Progenitor cell of endocrine pancreas (in vitro differentiated cells): ENCODE results near the gene STAC2. TPM values are rescaled to one million over a fixed set of nuclear protein-coding genes. Genes with fewer than 3 reads are reported as not detected.
A peak's percentile ranks its signal among the peaks of the same experiment; 100 is the strongest.

Source experiments
- DNase-seq: peaks from one replicate; pipeline ENCODE4 v3.0.0; 2021; ENCODE audit warnings: low spot score; ENCODE audit not compliant: unreplicated experiment
- H3K27ac Mint-ChIP-seq: 2 replicates; pipeline ENCODE4 v1.8.0; 2021; ENCODE audit warnings: mild to moderate bottlenecking, moderate library complexity, mixed read lengths
- H3K27me3 Mint-ChIP-seq: 2 replicates; pipeline ENCODE4 v1.8.0; 2021; ENCODE audit warnings: mixed read lengths
- H3K36me3 Mint-ChIP-seq: 2 replicates; pipeline ENCODE4 v1.8.0; 2022; ENCODE audit warnings: mixed read lengths; ENCODE audit not compliant: insufficient read depth
- H3K4me1 Mint-ChIP-seq: 2 replicates; pipeline ENCODE4 v1.8.0; 2021; ENCODE audit warnings: low read depth, mixed read lengths
- H3K4me3 Mint-ChIP-seq: 2 replicates; pipeline ENCODE4 v1.8.0; 2021; ENCODE audit warnings: low read depth, mild to moderate bottlenecking, moderate library complexity, mixed read lengths
- H3K9me3 Mint-ChIP-seq: 2 replicates; pipeline ENCODE4 v1.8.0; 2021; ENCODE audit warnings: low read depth, mixed read lengths
- CTCF ChIP-seq: fragments of 200-600 bp; sonication (generic); IDR thresholded peaks from one replicate; pipeline ENCODE4 v1.5.0; 2021; ENCODE audit warnings: antibody characterized with exemption, mild to moderate bottlenecking; ENCODE audit not compliant: unreplicated experiment
- total RNA-seq: library from RNA; stranded (reverse); gene quantifications from 2 replicates; pipeline ENCODE4 v1.2.1, GENCODE V29; 2021

STAC2 gene
- total RNA-seq, 1 donor from 2014 or later, result not detected

- DNase-seq, result no peak
- Mint-ChIP-seq H3K27me3 (peaks cover 59% of the 10 kb centered on the region), H3K36me3 (peaks cover 1% of the 10 kb centered on the region), H3K4me3 (no peak overlapping the region), H3K9me3 (no peaks in the 10 kb centered on the region), H3K27ac (no peak overlapping the region), H3K4me1 (peaks cover 1% of the 10 kb centered on the region)
- no peak for TF ChIP-seq CTCF
These were observed 18.4 kb upstream of the STAC2 start for GRCh38 chr17:39244016-39244599.

DNA sequence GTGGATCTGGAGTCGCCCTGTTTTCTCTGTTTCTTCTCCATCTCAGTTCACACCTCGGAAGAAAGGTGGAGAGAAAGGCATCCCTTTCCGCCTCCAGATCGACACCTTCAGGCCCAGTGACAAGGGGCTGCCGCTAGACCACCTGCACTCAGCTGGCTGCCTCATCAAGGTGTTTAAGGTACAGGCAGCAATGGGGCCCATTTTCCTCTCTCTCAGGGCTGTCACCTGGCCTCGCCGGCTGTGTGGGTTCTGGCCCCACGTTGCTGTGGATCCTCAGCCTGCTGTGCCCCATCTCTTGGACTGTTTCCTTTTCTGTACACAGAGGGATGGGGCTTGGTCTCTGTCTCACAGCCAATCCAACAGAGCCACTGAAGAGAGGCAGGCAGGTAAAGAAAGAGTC is 17.4 kb upstream of the STAC2 start:
- H3K9me3 Mint-ChIP-seq, result no peaks in the 10 kb centered on the region
- H3K27ac Mint-ChIP-seq, result no peak overlapping the region
- DNase-seq, result no peak
- H3K4me1 Mint-ChIP-seq, result peaks cover 1% of the 10 kb centered on the region
- H3K36me3 Mint-ChIP-seq, result no peaks in the 10 kb centered on the region
- H3K27me3 Mint-ChIP-seq, result peaks cover 57% of the 10 kb centered on the region
- no peak overlapping the region for H3K4me3 Mint-ChIP-seq
- TF ChIP-seq CTCF, result no peak

GRCh38 chr17:39240631-39241030 is 14.9 kb upstream of the STAC2 start:
- no peak for DNase-seq
- Mint-ChIP-seq H3K9me3 (no peaks in the 10 kb centered on the region), H3K27ac (no peak overlapping the region), H3K4me1 (peaks cover 1% of the 10 kb centered on the region), H3K4me3 (no peak overlapping the region), H3K27me3 (peaks cover 44% of the 10 kb centered on the region), H3K36me3 (no peaks in the 10 kb centered on the region)
- TF ChIP-seq CTCF, result no peak

- Mint-ChIP-seq H3K4me3 (no peak overlapping the region), H3K4me1 (peaks cover 1% of the 10 kb centered on the region), H3K27ac (no peak overlapping the region), H3K27me3 (peaks cover 46% of the 10 kb centered on the region), H3K36me3 (no peaks in the 10 kb centered on the region), H3K9me3 (no peaks in the 10 kb centered on the region)
- DNase-seq, result peak; percentile 63
- TF ChIP-seq CTCF, result peak; percentile 70
These were observed 14.0 kb upstream of the STAC2 start for GRCh38 chr17:39239640-39240314.

DNA sequence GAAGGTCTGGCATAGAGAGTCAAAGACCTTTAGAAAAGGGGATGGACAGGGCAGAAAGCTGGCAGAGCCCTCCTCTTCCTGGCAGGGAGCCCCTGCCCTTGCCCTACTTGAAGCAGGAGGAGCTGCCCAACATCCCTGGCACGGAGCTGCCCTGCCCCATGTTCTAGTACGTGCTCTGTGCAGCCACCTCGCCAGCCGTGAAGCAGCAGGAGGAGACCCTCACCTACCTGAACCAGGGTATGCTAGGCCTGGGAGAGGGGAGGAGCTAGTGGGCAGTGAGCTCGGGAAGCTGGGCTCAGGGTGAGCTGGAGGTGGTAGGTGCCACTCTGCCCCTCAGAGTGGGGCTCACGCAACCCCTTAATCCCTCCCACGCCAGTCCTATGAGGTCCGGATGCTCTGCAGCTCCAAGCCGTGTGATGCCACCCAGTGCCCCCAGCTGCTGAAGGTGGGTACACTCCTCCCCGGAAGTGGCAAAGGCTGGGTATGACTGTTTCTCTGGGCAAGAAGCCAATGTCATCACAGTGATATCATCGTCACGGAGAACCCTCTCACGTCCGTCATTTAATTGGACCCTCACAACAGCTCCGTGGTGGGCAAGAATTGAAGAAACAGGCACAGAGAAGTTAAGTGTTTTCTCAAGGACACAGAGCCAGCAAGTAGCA is 12.7 kb upstream of the STAC2 start:
- no peaks in the 10 kb centered on the region for H3K9me3 Mint-ChIP-seq
- H3K27ac Mint-ChIP-seq, result no peak overlapping the region
- no peak overlapping the region for H3K4me3 Mint-ChIP-seq
- no peak for TF ChIP-seq CTCF
- H3K27me3 Mint-ChIP-seq, result peaks cover 35% of the 10 kb centered on the region
- no peak for DNase-seq
- no peaks in the 10 kb centered on the region for H3K36me3 Mint-ChIP-seq
- no peaks in the 10 kb centered on the region for H3K4me1 Mint-ChIP-seq
